HG02642 (cell line): ENCODE data around the gene PPP2R2D.

Experiments used
- ATAC-seq: cut with Tn5 transposase; IDR thresholded peaks from one replicate; pipeline ENCODE4 v1.9.1; 2021; ENCODE audit warnings: mild to moderate bottlenecking; ENCODE audit not compliant: unreplicated experiment, poor library complexity

The PPP2R2D gene

DNA sequence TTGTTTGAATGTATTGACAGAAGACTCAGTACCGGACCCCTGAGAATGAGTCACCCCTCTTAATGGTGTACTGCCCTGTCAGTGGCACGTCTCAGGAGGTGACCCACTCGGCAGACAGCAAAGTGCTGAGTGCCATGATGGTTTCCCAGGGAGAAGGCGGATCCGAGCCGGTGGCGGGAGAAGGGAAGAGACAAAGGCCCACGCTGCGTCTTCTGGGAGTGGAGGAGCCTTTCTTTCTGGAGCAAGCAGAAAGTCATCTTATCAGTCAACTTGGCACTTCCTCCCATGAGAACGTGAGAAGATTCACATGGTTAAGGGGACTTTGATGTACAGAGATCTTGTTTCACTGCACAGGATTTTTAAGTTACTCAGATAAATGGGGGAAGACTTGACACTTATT is 14.6 kb upstream of the PPP2R2D start:
- no peak for ATAC-seq

DNA sequence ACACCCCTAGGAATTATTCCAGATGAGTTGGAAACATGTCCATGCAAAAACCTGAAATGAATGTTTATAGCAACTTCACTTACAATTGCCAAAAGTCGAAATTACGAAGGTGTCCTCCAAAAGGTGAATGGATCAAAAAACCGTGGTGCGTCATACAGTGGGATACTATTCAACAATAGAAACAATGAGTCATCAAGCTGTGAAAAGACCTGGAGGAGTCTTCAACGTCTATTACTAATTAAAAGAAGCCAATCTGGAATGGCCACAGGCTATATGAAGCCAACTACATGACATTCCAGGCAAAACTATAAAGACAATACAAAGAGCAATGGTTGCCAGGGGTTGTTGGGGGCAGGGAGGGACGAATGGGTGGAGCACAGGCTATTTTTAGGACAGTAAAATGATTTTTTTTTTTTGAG is 12.6 kb upstream of the PPP2R2D start:
- no peak for ATAC-seq

DNA sequence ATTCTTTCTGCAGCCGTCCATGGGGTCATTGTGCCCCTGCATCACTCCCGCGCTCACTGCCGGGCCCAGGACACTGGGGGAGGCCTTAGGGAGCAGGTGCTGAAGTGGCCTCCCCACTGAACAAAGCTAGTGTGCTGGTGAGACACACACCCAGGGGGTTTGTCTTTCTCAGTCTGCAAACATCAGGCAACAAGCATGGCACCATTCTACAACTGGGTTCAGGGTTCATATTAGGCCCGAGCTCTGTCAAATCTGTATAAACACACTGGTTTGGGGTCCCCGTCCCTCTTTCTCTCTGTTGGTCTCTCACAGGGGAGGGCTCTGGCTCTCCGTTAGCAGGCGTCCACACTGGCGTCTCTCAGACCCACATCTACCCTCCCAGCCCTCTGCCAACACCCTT is 11.1 kb upstream of the PPP2R2D start:
- ATAC-seq: no peak

DNA sequence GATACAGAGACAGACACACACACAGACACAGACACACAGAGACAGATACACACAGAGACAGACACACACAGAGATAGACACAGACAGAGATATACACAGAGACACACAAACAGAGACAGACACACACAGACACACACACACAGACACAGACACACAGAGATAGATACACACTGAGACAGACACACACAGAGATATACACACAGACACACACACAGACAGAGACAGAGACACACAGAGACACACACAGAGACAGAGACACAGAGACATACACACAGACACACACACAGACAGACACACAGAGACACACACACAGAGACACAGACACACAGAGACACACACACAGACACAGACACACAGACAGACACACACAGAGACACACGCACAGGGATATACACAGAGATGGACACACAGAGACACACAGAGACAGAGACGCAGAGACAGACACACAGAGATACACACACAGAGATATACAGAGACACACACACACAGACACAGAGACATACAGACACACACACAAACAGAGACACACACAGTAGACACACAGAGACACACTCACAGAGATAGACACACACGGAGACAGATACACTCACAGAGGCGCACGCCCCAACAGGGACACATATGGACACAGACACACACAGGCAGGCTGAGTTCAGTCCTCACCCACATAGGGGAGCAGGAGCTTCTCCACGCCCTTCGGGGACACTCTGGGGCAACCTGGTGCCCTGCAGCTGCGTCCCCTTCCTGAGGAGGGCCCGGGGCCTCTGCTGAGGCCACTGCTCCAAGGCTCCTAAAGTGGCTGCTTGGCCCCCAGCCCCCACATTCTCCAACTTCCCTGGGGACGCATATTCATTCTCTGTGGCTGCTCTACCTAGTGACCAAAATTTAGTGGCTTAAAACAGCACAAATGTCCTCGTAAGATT is 10.3 kb upstream of the PPP2R2D start:
- ATAC-seq: no peak

DNA sequence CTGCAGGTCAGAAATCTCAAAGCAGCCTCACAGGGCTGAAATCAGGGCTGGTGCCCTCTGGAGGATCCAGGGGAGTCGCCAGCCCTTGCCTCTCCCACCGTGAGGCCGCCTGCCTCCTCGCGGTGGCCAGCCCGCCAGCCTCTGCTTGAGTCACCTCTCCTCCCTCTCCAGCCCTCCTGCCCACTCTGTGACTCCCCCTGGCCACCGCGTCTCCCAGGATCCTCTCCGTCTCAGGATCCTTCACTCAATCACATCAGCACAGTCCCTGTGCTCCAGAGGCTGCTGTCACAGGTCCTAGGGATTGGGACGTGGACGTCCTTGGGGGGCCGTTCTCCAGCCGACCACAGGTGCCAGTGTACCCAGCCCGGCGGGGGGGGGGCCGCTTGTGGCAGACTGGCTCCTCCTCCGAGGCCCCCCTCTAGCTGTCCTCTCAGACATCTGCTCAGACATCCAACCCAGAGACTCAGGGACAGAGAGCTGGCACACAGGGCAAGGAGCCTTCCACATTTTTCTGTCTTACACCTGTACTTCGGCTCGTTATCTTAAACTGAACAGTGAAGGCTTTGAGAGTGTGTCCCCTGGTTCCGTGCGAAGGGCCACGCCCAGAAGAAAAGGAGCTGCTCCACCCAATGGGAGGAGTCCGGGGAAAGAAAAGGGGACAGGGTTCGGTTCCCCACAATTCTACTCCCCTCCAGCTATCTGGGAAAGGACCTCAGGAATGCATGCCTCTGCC is 9.4 kb upstream of the PPP2R2D start:
- no peak for ATAC-seq

DNA sequence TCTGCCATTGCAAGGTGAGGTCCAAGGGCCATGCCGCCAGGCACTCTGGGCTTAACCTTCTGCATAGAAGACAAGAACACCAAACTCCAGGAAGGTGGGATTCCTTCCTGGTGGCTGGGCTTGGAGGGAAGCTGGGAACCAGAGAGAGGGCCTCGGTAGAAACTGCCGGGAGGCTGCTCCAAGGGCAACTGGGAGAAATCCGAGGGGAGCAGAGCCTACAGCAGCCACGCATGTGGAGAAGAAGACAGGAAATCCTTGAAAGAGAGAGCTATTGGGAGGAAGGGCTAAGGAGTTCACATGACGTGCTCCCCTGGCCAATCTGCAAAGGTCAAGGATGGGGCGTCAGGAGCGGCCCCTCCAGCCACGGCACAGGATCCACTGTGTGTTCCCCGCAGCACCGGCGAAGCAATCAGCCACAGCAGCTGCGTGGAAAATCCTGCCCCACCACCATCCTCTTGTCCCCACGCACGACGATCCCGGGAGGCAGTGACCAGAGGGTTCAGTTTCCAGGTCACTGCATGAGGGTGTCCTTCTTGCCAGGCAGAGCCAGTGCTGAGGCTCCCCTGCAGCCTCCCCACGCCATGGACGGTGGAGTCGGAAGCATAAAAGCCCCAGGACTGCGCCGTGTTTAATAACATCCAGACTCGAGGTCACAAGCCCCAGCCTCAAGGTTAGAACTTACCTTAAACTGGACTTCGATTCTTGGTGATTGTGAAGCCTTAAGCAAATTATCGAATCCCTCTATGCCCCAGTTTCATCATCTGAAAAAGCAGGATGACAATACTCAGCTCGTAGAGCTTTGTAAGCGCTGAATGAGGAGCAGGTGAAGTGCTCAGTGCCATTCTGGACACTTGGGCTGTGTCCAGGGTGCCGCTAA is 8.6 kb upstream of the PPP2R2D start:
- ATAC-seq: no peak

DNA sequence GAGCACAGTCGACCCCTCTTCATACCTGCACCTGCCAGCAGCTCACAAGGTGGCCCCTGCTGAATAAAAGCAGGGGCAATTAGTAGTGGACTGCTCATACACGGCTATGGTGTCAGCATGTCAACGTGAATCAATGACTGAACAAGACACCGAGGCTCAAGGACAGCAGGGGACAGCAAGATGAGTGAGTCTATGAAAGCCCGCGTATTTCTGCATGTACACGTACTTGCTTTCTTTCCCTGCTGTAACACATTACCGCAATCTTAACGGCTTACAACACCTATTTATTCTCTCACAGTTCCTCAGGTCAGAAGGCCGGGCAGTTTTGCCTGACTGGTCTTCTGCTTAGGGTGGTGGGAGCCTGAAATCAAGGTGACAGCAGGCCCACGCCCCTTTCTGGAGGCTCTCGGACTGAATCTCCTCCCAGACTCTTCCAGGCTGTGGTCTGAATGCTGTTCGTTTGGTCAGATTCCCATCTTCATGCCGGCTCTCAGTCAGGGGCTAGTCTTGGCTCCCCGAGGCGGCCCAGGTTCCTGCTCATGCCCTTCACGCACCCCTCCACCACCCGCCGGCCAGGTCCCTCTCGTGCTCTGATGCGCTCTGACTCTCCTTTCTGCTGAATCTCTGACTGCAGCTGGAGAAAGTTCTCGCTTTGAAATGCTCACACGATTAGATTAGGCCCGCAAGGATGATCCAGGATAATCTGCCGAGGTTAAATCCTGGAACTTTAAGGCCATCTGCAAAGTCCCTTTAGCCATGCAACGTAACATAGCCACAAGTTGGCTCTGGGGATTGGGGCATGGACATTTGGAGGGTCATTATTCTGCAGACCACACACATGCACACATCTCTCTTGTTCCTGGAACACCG is 7.8 kb upstream of the PPP2R2D start:
- no peak for ATAC-seq

DNA sequence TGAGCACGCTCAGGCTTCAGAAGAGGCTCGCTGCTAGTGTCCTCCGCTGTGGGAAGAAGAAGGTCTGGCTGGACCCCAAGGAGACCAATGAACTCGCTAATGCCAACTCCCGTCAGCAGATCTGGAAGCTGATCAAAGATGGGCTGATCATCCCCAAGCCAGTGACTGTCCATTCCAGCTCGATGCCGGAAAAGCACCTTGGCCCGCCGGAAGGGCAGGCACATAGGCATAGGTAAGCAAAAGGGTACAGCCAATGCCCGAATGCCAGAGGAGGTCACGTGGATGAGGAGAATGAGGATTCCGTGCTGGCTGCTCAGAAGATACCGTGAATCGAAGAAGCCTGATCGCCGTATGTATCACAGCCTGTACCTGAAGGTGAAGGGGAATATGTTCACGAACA is 5.7 kb upstream of the PPP2R2D start:
- ATAC-seq: no peak

DNA sequence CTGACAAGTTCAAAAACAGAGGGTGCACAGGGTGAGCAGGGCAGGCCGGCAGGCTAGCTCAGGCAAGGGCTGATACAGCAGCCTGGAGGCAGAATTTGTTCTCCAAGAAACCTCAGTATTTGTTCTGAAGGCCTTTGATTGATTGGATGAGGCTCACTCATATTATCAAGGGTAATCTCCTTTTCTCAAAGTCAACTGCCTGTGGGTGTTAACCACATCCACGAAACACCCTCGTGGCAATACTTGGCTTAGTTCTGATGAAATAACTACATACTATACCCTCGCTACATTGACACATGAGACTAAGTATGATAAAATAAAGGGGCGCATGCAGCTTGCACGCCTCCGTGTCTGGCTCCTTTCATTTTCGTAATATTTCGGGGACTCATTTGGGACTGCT is 4.4 kb upstream of the PPP2R2D start:
- no peak for ATAC-seq

DNA sequence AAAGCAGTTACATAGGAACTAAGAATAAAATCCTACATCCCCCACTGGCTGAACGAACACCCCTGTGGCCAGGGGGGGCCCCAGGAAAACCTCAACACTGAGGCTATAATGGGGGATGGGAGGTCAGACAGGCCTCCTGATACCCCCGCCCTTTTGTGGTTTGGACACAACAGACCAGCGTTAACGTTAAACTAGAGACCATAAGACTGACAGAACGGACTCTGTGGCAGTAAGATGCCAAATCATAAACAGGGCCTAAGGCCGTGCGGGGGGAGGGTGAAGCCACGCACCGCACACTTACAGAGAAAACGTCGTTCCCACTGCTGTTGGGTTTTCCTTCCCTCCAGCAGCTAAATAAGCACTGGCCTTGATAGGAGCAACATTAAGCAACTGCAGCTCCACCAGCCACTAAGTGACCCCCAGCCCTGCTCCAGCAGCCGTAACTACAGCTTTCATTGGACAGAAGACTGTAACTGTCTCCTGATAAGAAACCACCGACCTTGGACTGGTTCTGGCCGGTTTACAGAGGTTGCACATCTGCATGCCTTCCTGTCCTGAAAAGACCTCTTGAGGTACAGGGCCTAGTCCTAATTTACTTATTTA is 3.4 kb upstream of the PPP2R2D start:
- ATAC-seq: no peak

DNA sequence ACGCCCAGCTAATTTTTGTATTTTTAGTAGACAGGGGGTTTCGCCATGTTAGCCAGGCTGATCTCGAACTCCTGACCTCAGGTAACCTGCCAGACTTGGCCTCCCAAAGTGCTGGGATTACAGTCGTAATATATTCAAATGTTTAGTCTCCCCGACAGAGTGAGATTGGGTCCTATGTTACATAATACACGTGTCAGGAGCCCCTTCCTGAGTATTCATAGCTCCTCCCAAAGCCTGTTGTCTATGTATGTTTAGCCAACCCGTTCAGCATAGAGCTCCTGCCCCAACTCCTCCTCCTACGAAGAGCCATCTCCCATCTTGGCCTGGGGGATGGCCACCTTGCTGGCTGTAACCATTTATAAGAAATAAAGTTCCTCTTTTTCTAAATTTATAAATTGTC is 2.7 kb upstream of the PPP2R2D start:
- ATAC-seq: no peak

DNA sequence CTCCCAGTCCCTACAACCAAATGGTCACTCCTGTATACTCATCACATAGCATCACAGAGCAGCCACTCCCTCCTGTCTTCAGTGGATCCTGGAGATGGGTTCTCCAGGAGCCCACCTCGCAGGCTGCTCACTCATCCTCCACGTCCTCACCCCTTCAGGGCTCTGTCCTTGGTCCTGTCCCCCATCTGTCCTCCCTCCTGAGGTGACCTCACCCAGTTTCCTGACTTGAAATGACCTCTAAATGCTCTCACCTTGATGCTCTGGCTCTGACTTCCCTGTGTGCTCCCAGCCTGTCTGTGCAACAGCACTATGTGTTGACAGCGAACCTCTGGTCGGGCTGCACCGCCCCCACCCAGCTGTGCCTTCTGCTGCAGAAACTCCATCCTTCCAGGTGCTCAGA is 2.1 kb upstream of the PPP2R2D start:
- ATAC-seq: no peak

DNA sequence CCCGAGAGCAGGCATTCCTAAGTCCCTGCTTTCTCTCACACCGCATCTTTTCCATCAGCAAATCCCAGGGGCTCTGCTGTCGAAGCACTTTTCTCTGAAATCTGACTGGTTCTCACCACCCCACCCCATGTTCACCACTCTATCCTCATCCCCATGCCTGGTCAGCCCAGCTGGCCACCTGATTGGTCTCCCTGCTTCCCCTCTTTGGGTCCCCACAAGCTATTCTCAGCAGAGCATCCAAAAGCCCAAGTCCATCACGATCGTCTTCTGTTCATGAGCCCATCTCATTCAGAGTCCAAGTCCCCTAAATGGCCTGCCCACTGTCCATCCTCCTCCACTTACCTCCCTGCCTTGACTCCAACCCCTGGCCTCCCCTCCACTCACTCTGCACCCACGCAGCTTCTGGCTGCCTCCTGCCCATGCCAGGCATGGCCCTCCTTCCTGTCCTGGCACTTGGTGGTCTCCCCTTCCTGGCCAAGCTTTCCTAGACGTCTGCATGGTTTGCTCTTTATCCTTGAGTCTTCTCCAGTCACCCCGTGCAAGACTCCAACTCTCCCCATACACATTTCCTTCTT is 1.6 kb upstream of the PPP2R2D start:
- ATAC-seq: no peak

DNA sequence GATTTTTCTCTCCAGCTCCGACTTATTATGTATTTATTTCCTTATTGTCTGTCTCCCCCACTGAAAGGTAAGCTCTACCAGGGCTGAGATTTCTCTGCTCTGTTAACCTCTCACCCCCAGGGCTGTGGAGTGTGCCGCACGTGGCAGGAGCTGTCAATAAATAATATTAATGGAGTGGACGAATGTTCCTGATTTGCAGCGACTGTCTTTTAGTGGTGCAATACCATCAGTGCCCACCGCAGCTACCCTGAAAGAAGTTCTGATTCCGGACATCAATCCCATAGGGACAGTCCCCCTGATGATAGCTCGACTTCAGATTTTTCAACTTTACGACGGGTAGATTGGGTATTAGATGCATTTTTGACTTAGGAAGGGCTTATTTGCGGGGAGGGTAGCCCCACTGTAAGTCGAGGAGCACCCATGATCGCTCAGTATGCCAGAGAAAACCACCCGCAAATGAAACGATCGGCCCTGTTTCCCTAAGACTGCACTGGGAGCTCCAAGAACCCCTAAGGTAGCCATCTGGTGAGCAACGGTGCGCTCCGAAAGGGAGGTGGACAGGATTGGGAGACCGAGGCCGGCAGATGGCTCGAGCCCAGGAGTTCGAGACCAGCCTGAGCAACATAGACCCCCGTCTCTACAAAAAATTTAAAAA is 986 bp upstream of the PPP2R2D start:
- ATAC-seq: no peak

DNA sequence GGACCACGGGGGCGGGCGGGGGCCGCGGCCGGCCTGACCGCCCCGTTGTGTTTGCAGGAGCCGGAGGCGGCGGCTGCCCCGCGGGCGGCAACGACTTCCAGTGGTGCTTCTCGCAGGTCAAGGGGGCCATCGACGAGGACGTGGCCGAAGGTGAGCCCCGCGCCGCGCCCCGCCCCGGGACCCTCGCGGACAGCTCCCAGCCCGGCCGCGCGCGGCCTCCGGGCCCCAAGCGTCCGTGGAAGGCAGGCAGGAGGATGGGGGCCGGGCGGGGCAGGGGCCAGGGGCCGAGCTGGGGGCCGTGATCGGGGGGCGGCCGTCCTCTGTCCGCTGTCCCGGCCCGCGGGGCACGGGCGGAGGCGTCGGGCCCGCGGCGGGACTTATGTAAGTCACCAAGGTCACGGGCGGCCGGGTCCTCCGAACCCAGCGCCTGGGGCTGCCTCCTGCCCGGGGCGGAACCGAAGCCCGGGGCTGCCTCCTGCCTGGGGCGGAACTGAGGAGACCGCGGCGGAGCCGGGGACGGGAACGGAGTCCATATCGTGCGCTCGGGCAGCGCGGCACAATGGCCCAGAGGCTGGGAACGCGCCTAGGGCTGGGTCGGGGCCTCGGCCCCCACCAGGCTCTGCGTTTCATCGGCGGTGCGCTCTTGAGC is 497 bp downstream of the PPP2R2D start:
- ATAC-seq: peak; percentile 33

DNA sequence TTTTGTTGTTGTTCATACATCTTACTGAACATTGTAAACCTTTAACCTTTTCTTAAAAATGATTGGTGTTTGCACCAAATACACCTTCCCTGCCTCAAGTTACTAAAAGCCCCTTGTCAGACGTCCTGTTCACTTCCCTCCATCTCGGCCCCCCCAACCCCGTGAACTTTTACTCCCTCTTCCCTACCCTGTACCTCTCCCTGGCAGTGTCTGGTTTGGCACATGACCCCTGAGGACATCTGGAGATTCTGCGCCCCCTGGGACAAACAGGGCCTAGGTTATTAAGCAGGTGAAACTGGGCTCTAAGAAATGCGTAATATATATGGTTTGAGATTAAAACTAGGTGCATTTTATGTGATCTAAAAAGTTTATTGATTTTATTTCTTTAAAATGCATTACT is 1.4 kb downstream of the PPP2R2D start:
- ATAC-seq: no peak

DNA sequence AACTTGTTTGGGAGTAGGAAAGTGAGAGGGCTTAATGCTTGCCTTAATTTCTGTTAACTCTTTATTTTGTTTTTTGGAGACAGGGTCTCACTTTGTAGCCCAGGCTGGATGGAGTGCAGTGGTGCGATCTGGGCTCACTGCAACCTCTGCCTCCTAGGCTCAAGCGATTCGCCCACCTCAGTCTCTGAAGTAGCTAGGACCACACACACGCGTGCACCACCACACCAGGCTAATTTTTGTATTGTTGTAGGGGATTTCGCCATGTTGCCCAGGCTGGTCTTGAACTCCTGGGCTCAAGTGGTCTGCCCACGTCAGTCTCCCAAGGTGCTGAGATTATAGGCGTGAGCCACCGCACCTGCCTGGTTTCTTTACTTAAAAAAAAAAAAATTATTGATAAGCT is 1.9 kb downstream of the PPP2R2D start:
- ATAC-seq: no peak

DNA sequence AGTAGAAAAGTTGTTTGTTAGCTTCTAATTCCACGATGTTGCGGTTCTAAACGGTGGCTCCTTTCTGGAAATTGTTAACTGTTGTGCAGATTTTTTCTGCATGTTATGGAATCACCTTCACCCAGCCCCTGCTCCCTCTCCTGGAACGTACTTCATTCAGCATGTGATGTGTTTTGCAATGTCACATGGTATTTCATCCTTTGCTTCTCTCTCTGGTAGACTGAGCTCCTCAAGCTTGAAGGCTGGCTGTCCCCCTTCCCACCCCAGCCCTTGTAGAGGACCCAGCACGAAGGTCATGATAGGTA is 4.4 kb downstream of the PPP2R2D start:
- no peak for ATAC-seq
